Stomach (tissue), 4 donors: Measurements from ENCODE around the gene LDB2.

Experiments used
- EP300 ChIP-seq: sonication (generic); formaldehyde crosslinking; IDR thresholded peaks from one replicate; pipeline ENCODE4 v1.6.1; 2017; ENCODE audit warnings: antibody characterized with exemption
- POLR2A ChIP-seq, 4 donors: fragments of 450-650 bp; IDR thresholded peaks; one replicate each; pipeline ENCODE4 v1.6.1; 2016; ENCODE audit warnings: antibody characterized with exemption in 4 of 4, control low read depth in 2 of 4, mild to moderate bottlenecking in 1 of 4, moderate library complexity in 1 of 4
- TF ChIP-seq, protein P1 (sequence below), 7 experiments: fragments of 450-650 bp in 4 of 7; fragments of 200-600 bp in 3 of 7; sonication (generic) in 3 of 7; IDR thresholded peaks; one replicate each; pipeline ENCODE4 v1.5.1; 2016 to 2019; ENCODE audit warnings: antibody characterized with exemption in 7 of 7, control low read depth in 2 of 7, mild to moderate bottlenecking in 1 of 7

DNA sequence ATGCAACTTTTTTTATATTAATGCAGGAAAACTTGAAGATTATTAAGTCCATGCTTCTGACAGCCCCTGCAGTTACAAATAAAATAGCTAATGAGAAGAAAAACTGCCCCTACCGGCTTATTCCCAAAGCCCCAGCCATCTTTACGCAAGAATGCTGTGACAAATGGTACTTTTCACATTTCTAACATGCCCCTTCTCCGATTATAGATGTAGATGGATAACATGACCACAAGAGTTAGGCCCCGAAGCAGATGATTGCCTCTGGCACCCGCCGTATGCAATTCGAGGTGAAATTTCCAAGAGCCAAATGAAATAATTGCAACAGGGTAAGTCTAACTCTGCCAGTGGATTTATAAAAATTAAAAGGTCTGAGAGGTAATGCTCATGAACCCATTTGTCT, 352.8 kb downstream of the LDB2 start:
- TF ChIP-seq, protein P1, sequence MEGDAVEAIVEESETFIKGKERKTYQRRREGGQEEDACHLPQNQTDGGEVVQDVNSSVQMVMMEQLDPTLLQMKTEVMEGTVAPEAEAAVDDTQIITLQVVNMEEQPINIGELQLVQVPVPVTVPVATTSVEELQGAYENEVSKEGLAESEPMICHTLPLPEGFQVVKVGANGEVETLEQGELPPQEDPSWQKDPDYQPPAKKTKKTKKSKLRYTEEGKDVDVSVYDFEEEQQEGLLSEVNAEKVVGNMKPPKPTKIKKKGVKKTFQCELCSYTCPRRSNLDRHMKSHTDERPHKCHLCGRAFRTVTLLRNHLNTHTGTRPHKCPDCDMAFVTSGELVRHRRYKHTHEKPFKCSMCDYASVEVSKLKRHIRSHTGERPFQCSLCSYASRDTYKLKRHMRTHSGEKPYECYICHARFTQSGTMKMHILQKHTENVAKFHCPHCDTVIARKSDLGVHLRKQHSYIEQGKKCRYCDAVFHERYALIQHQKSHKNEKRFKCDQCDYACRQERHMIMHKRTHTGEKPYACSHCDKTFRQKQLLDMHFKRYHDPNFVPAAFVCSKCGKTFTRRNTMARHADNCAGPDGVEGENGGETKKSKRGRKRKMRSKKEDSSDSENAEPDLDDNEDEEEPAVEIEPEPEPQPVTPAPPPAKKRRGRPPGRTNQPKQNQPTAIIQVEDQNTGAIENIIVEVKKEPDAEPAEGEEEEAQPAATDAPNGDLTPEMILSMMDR (IDR thresholded peaks at IDR 0.05), result no peak
- TF ChIP-seq POLR2A (IDR thresholded peaks at IDR 0.05) (no peak), EP300 (no peak)
